Muscle of back (tissue), 11 donors: ENCODE results near the gene R3HDM2. TPM values are rescaled to one million over a fixed set of nuclear protein-coding genes. Genes with fewer than 3 reads are reported as not detected.
"Not testable (repeated sequence)": the region's sequence is repeated elsewhere in the genome, so short reads cannot be mapped to it uniquely, and the experiment has no call there.

Experiments
- DNase-seq, 3 donors: peaks; one replicate each; pipeline versions ENCODE4 v3.0.0 to v3.0.0-alpha.2; 2013
- polyA plus RNA-seq, 10 donors: library from polyadenylated mRNA; unstranded; fragments of 120-200 nt; gene quantifications; one replicate each; pipeline ENCODE4 v1.2.1, GENCODE V29; 2013; ENCODE audit not compliant: insufficient read length in 10 of 10

Gene R3HDM2
- polyA plus RNA-seq, 10 donors, result 33.2 to 59.4 (median 49.1) TPM

- no peak for DNase-seq
Observed at GRCh38 chr12:57329219-57329618, 101.6 kb downstream of the R3HDM2 start.

- DNase-seq, result no peak
Observed at GRCh38 chr12:57325395-57325794, 105.4 kb downstream of the R3HDM2 start.

- DNase-seq, result peak in 1 of 3 donors; percentile 19
Observed at GRCh38 chr12:57323416-57323815, 107.4 kb downstream of the R3HDM2 start.

- no peak for DNase-seq
Observed at GRCh38 chr12:57320639-57321038, 110.2 kb downstream of the R3HDM2 start.

- peak in 2 of 3 donors; percentile 51 to 68 for DNase-seq
Observed at GRCh38 chr12:57319678-57320469, 111.0 kb downstream of the R3HDM2 start.

- DNase-seq, result no peak
Observed at GRCh38 chr12:57315681-57316080, 115.2 kb downstream of the R3HDM2 start.

GRCh38 chr12:57312287-57312686 is 118.6 kb downstream of the R3HDM2 start:
- not testable (repeated sequence) for DNase-seq

- DNase-seq, result peak in 1 of 3 donors; percentile 10
Observed at GRCh38 chr12:57309420-57309819, 121.4 kb downstream of the R3HDM2 start.

- DNase-seq, result no peak
Observed at GRCh38 chr12:57300961-57301584, 129.8 kb downstream of the R3HDM2 start.

- DNase-seq, result no peak
Observed at GRCh38 chr12:57299514-57300016, 131.3 kb downstream of the R3HDM2 start.

- no peak for DNase-seq
Observed at GRCh38 chr12:57296291-57296690, 134.6 kb downstream of the R3HDM2 start.

- DNase-seq, result not testable (repeated sequence)
Observed at GRCh38 chr12:57282073-57282472, 148.8 kb downstream of the R3HDM2 start.

- peak in 1 of 3 donors; percentile 88 for DNase-seq
Observed at GRCh38 chr12:57280211-57281062, 150.4 kb downstream of the R3HDM2 start.

- DNase-seq, result no peak
Observed at GRCh38 chr12:57278465-57279381, 152.1 kb downstream of the R3HDM2 start.

GRCh38 chr12:57276935-57277563 is 153.8 kb downstream of the R3HDM2 start:
- DNase-seq, result no peak

GRCh38 chr12:57276233-57276632 is 154.6 kb downstream of the R3HDM2 start:
- not testable (repeated sequence) for DNase-seq

GRCh38 chr12:57273516-57273915 is 157.3 kb downstream of the R3HDM2 start:
- DNase-seq, result no peak

GRCh38 chr12:57272337-57273151 is 158.3 kb downstream of the R3HDM2 start:
- peak in 2 of 3 donors; percentile 33 to 45 for DNase-seq

- no peak for DNase-seq
Observed at GRCh38 chr12:57270966-57271470, 159.8 kb downstream of the R3HDM2 start.
